Measurements from ENCODE around the gene SKI. TPM values are rescaled to one million over a fixed set of nuclear protein-coding genes. Genes with fewer than 3 reads are reported as not detected.

Gene SKI
- polyA plus RNA-seq, 3 donors: 0.20 to 6.6 (median 0.25) TPM

DNA sequence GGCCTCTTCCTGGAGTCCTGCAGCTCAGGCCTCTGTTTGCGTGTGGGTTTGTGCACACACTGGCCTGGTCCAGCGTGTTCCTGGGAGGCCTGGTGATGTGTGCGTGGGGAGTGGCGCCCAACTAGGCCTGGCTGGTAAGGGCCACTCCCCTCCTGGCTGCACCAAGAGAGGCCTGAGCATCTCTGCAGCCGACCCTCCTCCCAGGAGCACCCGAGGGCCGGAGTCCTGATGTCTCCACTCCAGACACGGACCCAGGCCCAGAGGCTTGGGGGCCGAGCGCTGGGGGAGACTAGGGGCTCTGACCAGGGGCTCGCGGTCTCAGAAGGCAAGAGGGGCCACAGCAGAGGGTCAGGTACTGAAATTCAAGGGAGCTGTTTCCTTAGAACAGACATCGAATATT is 130.0 kb downstream of the SKI start:
- Mint-ChIP-seq H3K27ac (no peak overlapping the region), H3K27me3 (ENCODE audit: low read depth in 3 of 3) (peaks cover 1 to 9% (median 4%) of the 10 kb centered on the region in 3 donors), H3K4me1 (peaks cover 8% of the 10 kb centered on the region), H3K36me3 (no peaks in the 10 kb centered on the region), H3K9me3 (peaks cover 0 to 10% (median under 1%) of the 10 kb centered on the region in 7 donors), H3K4me3 (no peak overlapping the region)
- Histone ChIP-seq H3K9ac (ENCODE audit: insufficient read depth, low read length, poor library complexity, severe bottlenecking) (no peak overlapping the region), H3K27me3 (ENCODE audit: control insufficient read depth in 2 of 2, insufficient read depth in 2 of 2, low read length in 2 of 2) (no peaks in the 10 kb centered on the region), H3K79me2 (ENCODE audit: insufficient read depth, low read length) (no peaks in the 10 kb centered on the region), H3K9me3 (replicated peaks in 1 of 2; ENCODE audit: control insufficient read depth in 1 of 2, insufficient read depth in 1 of 2, low read length in 2 of 2) (no peaks in the 10 kb centered on the region), H4K20me1 (ENCODE audit: insufficient read depth, low read length) (no peaks in the 10 kb centered on the region), H3K36me3 (replicated peaks in 1 of 2; ENCODE audit: control insufficient read depth in 1 of 2, insufficient read depth in 2 of 2, low read length in 2 of 2) (no peaks in the 10 kb centered on the region), H2AFZ (ENCODE audit: insufficient read depth, low read depth, low read length, poor library complexity, severe bottlenecking) (no peak overlapping the region), H3K4me3 (replicated peaks in 1 of 3; ENCODE audit: low read depth in 2 of 3, low read length in 3 of 3) (no peak overlapping the region), H3K27ac (ENCODE audit: low read depth in 1 of 2, low read length in 2 of 2) (no peak overlapping the region), H3K4me2 (replicated peaks; ENCODE audit: extremely low read depth, low read length, poor library complexity, severe bottlenecking) (no peak overlapping the region), H3K4me1 (ENCODE audit: control insufficient read depth in 1 of 2, insufficient read depth in 2 of 2, low read length in 2 of 2) (peaks cover 0 to 3% of the 10 kb centered on the region in 2 donors)
- intact Hi-C loops (cut with micrococcal nuclease): no loop called here
- no peak for DNase-seq
- WGBS (ENCODE audit: insufficient coverage): 96% methylated on average over 7 of the region's 13 CpGs
- TF ChIP-seq, protein P1, sequence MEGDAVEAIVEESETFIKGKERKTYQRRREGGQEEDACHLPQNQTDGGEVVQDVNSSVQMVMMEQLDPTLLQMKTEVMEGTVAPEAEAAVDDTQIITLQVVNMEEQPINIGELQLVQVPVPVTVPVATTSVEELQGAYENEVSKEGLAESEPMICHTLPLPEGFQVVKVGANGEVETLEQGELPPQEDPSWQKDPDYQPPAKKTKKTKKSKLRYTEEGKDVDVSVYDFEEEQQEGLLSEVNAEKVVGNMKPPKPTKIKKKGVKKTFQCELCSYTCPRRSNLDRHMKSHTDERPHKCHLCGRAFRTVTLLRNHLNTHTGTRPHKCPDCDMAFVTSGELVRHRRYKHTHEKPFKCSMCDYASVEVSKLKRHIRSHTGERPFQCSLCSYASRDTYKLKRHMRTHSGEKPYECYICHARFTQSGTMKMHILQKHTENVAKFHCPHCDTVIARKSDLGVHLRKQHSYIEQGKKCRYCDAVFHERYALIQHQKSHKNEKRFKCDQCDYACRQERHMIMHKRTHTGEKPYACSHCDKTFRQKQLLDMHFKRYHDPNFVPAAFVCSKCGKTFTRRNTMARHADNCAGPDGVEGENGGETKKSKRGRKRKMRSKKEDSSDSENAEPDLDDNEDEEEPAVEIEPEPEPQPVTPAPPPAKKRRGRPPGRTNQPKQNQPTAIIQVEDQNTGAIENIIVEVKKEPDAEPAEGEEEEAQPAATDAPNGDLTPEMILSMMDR (IDR thresholded peaks at IDR 0.05): no peak

DNA sequence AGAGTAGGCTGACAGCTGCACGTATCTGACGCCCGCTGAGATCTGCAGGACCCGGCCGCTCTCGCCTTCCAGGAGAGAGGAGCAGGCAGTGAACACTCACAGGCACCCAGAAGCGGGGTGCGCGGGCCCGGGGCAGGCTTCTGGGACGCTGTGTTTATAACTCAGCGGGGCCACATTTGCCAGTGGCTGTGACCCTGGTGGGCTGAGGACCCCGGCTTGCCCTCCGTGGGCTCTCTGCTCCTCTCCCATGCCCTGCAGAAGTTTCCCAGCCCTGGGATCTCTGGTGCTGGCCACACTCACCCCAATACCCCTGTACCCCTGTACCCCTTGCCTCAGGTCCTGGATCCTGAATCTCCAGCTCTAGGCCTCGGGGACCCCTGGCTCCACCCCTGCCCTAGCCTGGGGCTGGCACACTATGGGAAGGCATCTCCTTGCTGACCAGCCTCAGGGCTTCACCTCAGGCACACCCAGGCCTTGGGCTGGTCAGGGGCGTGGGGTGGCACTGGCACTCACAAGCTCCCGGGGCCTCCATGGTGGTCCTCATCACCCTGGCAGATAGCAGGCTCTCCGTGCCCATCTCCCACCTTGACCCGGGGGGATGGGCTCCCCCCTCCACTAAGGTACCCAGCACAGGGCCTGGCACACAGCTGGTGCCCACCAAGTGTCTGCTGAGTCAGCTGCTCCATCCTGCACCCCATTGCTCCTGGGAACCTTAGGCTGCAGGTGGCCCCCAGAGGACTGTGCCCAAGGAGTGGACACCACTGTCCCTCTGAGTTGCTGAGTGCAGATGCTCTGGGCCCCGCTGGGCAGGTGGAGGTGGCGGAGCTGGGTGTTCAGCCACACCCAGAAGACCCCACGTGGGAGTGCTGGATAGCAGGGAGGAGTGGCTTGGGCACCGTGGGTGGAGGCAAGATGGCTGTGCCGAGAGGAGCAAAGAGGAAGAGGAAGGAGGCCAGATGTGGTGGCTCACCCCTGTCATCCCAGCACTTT is 130.8 kb downstream of the SKI start:
- Mint-ChIP-seq H3K36me3 (no peaks in the 10 kb centered on the region), H3K9me3 (peaks cover 3 to 14% (median 8%) of the 10 kb centered on the region in 7 donors), H3K4me1 (peaks cover 8% of the 10 kb centered on the region), H3K27me3 (ENCODE audit: low read depth in 3 of 3) (peaks cover 1 to 9% (median 4%) of the 10 kb centered on the region in 3 donors), H3K4me3 (no peak overlapping the region), H3K27ac (no peak overlapping the region)
- Histone ChIP-seq H3K4me3 (replicated peaks in 1 of 3; ENCODE audit: low read depth in 2 of 3, low read length in 3 of 3) (no peak overlapping the region), H3K9me3 (replicated peaks in 1 of 2; ENCODE audit: control insufficient read depth in 1 of 2, insufficient read depth in 1 of 2, low read length in 2 of 2) (no peaks in the 10 kb centered on the region), H2AFZ (ENCODE audit: insufficient read depth, low read depth, low read length, poor library complexity, severe bottlenecking) (no peak overlapping the region), H3K79me2 (ENCODE audit: insufficient read depth, low read length) (no peaks in the 10 kb centered on the region), H3K4me1 (ENCODE audit: control insufficient read depth in 1 of 2, insufficient read depth in 2 of 2, low read length in 2 of 2) (peaks cover 0 to 3% of the 10 kb centered on the region in 2 donors), H3K27me3 (ENCODE audit: control insufficient read depth in 2 of 2, insufficient read depth in 2 of 2, low read length in 2 of 2) (no peaks in the 10 kb centered on the region), H3K36me3 (replicated peaks in 1 of 2; ENCODE audit: control insufficient read depth in 1 of 2, insufficient read depth in 2 of 2, low read length in 2 of 2) (no peaks in the 10 kb centered on the region), H3K4me2 (replicated peaks; ENCODE audit: extremely low read depth, low read length, poor library complexity, severe bottlenecking) (no peak overlapping the region), H4K20me1 (ENCODE audit: insufficient read depth, low read length) (no peaks in the 10 kb centered on the region), H3K27ac (ENCODE audit: low read depth in 1 of 2, low read length in 2 of 2) (no peak overlapping the region), H3K9ac (ENCODE audit: insufficient read depth, low read length, poor library complexity, severe bottlenecking) (no peak overlapping the region)
- no peak for DNase-seq
- 85% methylated on average over 22 of the region's 24 CpGs for WGBS (ENCODE audit: insufficient coverage)
- intact Hi-C loops (cut with micrococcal nuclease): no loop called here
- TF ChIP-seq, protein P1 (IDR thresholded peaks at IDR 0.05): no peak

Other genes starting within 250 kb of the SKI start
- not detected for gene CFAP74, start 224.5 kb upstream of the SKI start, polyA plus RNA-seq
- not detected for gene GABRD, start 209.0 kb upstream of the SKI start, polyA plus RNA-seq
- 1 to 10 TPM in 2 of 3 donors, under 1 TPM in 1; 0.74 to 1.9 (median 1.4) TPM for gene PRKCZ, start 177.9 kb upstream of the SKI start, polyA plus RNA-seq
- gene FAAP20, start 33.5 kb upstream of the SKI start, polyA plus RNA-seq: 10 to 100 TPM; 11.8 to 49.3 (median 35.1) TPM
- gene MORN1, start 163.2 kb downstream of the SKI start, polyA plus RNA-seq: 1 to 10 TPM; 1.5 to 3.0 (median 1.7) TPM
- gene RER1, start 163.5 kb downstream of the SKI start, polyA plus RNA-seq: 100 to 1,000 TPM in 2 of 3 donors, 10 to 100 TPM in 1; 98.3 to 235 (median 193) TPM
- gene PEX10, start 184.2 kb downstream of the SKI start, polyA plus RNA-seq: 10 to 100 TPM in 1 of 3 donors, 1 to 10 TPM in 2; 7.0 to 10.5 (median 8.2) TPM
- 1 to 10 TPM in 1 of 3 donors, not detected in 2; 1.2 TPM for gene PLCH2, start 248.0 kb downstream of the SKI start, polyA plus RNA-seq

Measured in CD14-positive monocyte (primary cell).